HFFc6 (cell line): ENCODE results near the gene SPOCK3. TPM values are rescaled to one million over a fixed set of nuclear protein-coding genes. Genes with fewer than 3 reads are reported as not detected.
"Not testable (repeated sequence)": the region's sequence is repeated elsewhere in the genome, so short reads cannot be mapped to it uniquely, and the experiment has no call there.

Experiments
- DNase-seq: peaks from one replicate; pipeline ENCODE4 v3.0.0-alpha.2; 2018
- H3K27ac Mint-ChIP-seq: 2 replicates; pipeline ENCODE4 v1.8.0; 2020; ENCODE audit warnings: mild to moderate bottlenecking, mixed read lengths
- H3K27me3 Mint-ChIP-seq: 2 replicates; pipeline ENCODE4 v1.8.0; 2021; ENCODE audit warnings: mild to moderate bottlenecking, moderate library complexity, mixed read lengths; ENCODE audit not compliant: insufficient read depth
- H3K36me3 Mint-ChIP-seq: 2 replicates; pipeline ENCODE4 v1.8.0; 2021; ENCODE audit warnings: low read depth, mixed read lengths
- H3K4me1 Mint-ChIP-seq: 2 replicates; pipeline ENCODE4 v1.8.0; 2020; ENCODE audit warnings: low read depth, mixed read lengths
- H3K4me3 Mint-ChIP-seq: 2 replicates; pipeline ENCODE4 v1.8.0; 2020; ENCODE audit warnings: mild to moderate bottlenecking, moderate library complexity, mixed read lengths
- H3K9me3 Mint-ChIP-seq: 2 replicates; pipeline ENCODE4 v1.8.0; 2020; ENCODE audit warnings: mild to moderate bottlenecking, mixed read lengths
- CTCF ChIP-seq: fragments of 200-600 bp; sonication (generic); IDR thresholded peaks from 2 replicates; pipeline ENCODE4 v1.5.0; 2021; ENCODE audit warnings: antibody characterized with exemption, mild to moderate bottlenecking
- long read RNA-seq: library from polyadenylated mRNA; unstranded; transcript quantifications from one replicate; pipeline ENCODE4 v2.0.0, GENCODE V29; 2019
- total RNA-seq, 6 experiments: library from RNA; stranded (reverse); fragmentation: NEBNext Ultra II Directional; extraction: Animal tissue kit (Norgen Biotek cat#: 25700); gene quantifications; 2 replicates in 1 of 6; 3 replicates in 5 of 6; pipeline ENCODE4 v1.2.3, GENCODE V29; 2021

Gene SPOCK3
- total RNA-seq = not detected
- long read RNA-seq = 0 reads

GRCh38 chr4:167234316-167234881 is at the start of gene SPOCK3:
Gene SPOCK3 (minus strand): TSS chr4:167234494.
- no peak for TF ChIP-seq CTCF
- Mint-ChIP-seq H3K27ac (no peak within 1 kb of the TSS), H3K4me1 (no peaks in the 10 kb centered on the region), H3K27me3 (peaks cover 4% of the 10 kb centered on the region), H3K4me3 (peak within 1 kb of the TSS; percentile 30; the same call in 1 of the 2 replicates), H3K36me3 (no peaks in the 10 kb centered on the region), H3K9me3 (no peaks in the 10 kb centered on the region)
- no peak for DNase-seq

- Mint-ChIP-seq H3K36me3 (peaks cover 4% of the 10 kb centered on the region), H3K27ac (no peak overlapping the region), H3K4me1 (no peaks in the 10 kb centered on the region), H3K9me3 (peaks cover 37% of the 10 kb centered on the region), H3K27me3 (no peaks in the 10 kb centered on the region), H3K4me3 (no peak overlapping the region)
- no peak for DNase-seq
- TF ChIP-seq CTCF = no peak
These were observed 48.0 kb upstream of the SPOCK3 start for GRCh38 chr4:167282171-167282864.

GRCh38 chr4:167281545-167281944 is 47.3 kb upstream of the SPOCK3 start:
- not testable (repeated sequence) for H3K4me1 Mint-ChIP-seq, DNase-seq, H3K36me3 Mint-ChIP-seq, H3K4me3 Mint-ChIP-seq, H3K27me3 Mint-ChIP-seq, H3K27ac Mint-ChIP-seq
- peaks cover 31% of the 10 kb centered on the region for H3K9me3 Mint-ChIP-seq

- no peaks in the 10 kb centered on the region for H3K4me1 Mint-ChIP-seq
- H3K36me3 Mint-ChIP-seq = no peaks in the 10 kb centered on the region
- H3K4me3 Mint-ChIP-seq = no peak overlapping the region
- H3K9me3 Mint-ChIP-seq = peaks cover 22% of the 10 kb centered on the region
- no peaks in the 10 kb centered on the region for H3K27me3 Mint-ChIP-seq
- no peak for TF ChIP-seq CTCF
- DNase-seq = no peak
- no peak overlapping the region for H3K27ac Mint-ChIP-seq
These were observed 40.1 kb upstream of the SPOCK3 start for GRCh38 chr4:167274351-167274750.

- TF ChIP-seq CTCF = no peak
- Mint-ChIP-seq H3K4me3 (no peak overlapping the region), H3K9me3 (peaks cover 30% of the 10 kb centered on the region), H3K27me3 (no peaks in the 10 kb centered on the region), H3K36me3 (no peaks in the 10 kb centered on the region), H3K27ac (no peak overlapping the region), H3K4me1 (no peaks in the 10 kb centered on the region)
- no peak for DNase-seq
These were observed 30.9 kb upstream of the SPOCK3 start for GRCh38 chr4:167265231-167265630.

GRCh38 chr4:167248271-167248670 is 14.0 kb upstream of the SPOCK3 start:
- no peaks in the 10 kb centered on the region for H3K4me1 Mint-ChIP-seq
- H3K36me3 Mint-ChIP-seq = peaks cover 5% of the 10 kb centered on the region; the same call in 1 of the 2 replicates

More at GRCh38 chr4:167248271-167248670, 14.0 kb upstream of the SPOCK3 start:
- TF ChIP-seq CTCF = no peak
- Mint-ChIP-seq H3K27ac (no peak overlapping the region), H3K4me3 (no peak overlapping the region), H3K27me3 (no peaks in the 10 kb centered on the region), H3K9me3 (peaks cover 33% of the 10 kb centered on the region)
- DNase-seq = no peak
